Nephron progenitor cell (in vitro differentiated cells): Measurements from ENCODE around the gene PRKACG.

ENCODE experiments used
- DNase-seq: peaks from one replicate; pipeline ENCODE4 v3.0.0; 2021
- H3K27ac Mint-ChIP-seq: 2 replicates; pipeline ENCODE4 v1.8.0; 2021; ENCODE audit warnings: mild to moderate bottlenecking, moderate library complexity, mixed read lengths
- H3K27me3 Mint-ChIP-seq: 2 replicates; pipeline ENCODE4 v1.8.0; 2021; ENCODE audit warnings: mild to moderate bottlenecking, low read depth, mixed read lengths; ENCODE audit not compliant: poor library complexity
- H3K36me3 Mint-ChIP-seq: 2 replicates; pipeline ENCODE4 v1.8.0; 2021; ENCODE audit warnings: low read depth, mixed read lengths
- H3K4me1 Mint-ChIP-seq: 2 replicates; pipeline ENCODE4 v1.8.0; 2021; ENCODE audit warnings: mixed read lengths
- H3K4me3 Mint-ChIP-seq: 2 replicates; pipeline ENCODE4 v1.8.0; 2021; ENCODE audit warnings: mild to moderate bottlenecking, moderate library complexity, mixed read lengths
- H3K9me3 Mint-ChIP-seq: 2 replicates; pipeline ENCODE4 v1.8.0; 2021; ENCODE audit warnings: mild to moderate bottlenecking, moderate library complexity, mixed read lengths
- CTCF ChIP-seq: fragments of 200-600 bp; sonication (generic); IDR thresholded peaks from 2 replicates; pipeline ENCODE4 v1.5.0; 2021; ENCODE audit warnings: antibody characterized with exemption

The PRKACG gene

GRCh38 chr9:69029535-69029934 lies 15.6 kb upstream of the PRKACG start:
- Mint-ChIP-seq H3K4me3 (no peak overlapping the region), H3K9me3 (peaks cover 12% of the 10 kb centered on the region)
- DNase-seq = no peak

GRCh38 chr9:69028754-69029153 lies 14.8 kb upstream of the PRKACG start:
- H3K27ac Mint-ChIP-seq = no peak overlapping the region
- H3K36me3 Mint-ChIP-seq = no peaks in the 10 kb centered on the region
- H3K4me3 Mint-ChIP-seq = no peak overlapping the region
- H3K27me3 Mint-ChIP-seq = peaks cover 3% of the 10 kb centered on the region
- H3K4me1 Mint-ChIP-seq = peaks cover 11% of the 10 kb centered on the region
- no peak for TF ChIP-seq CTCF
- DNase-seq = no peak
- peaks cover 12% of the 10 kb centered on the region for H3K9me3 Mint-ChIP-seq

More at GRCh38 chr9:69029535-69029934, 15.6 kb upstream of the PRKACG start:
- no peak for TF ChIP-seq CTCF
- Mint-ChIP-seq H3K27me3 (peaks cover 3% of the 10 kb centered on the region), H3K27ac (no peak overlapping the region), H3K4me1 (peaks cover 7% of the 10 kb centered on the region), H3K36me3 (no peaks in the 10 kb centered on the region)

GRCh38 chr9:69027355-69028097 lies 13.6 kb upstream of the PRKACG start:
- no peak overlapping the region for H3K4me3 Mint-ChIP-seq
- H3K27me3 Mint-ChIP-seq = peaks cover 8% of the 10 kb centered on the region
- peaks cover 12% of the 10 kb centered on the region for H3K9me3 Mint-ChIP-seq
- peaks cover 19% of the 10 kb centered on the region for H3K4me1 Mint-ChIP-seq
- TF ChIP-seq CTCF = peak; percentile 73
- no peaks in the 10 kb centered on the region for H3K36me3 Mint-ChIP-seq
- peak; percentile 33 for DNase-seq
- H3K27ac Mint-ChIP-seq = no peak overlapping the region

- Mint-ChIP-seq H3K9me3 (no peaks in the 10 kb centered on the region), H3K27me3 (peaks cover 9% of the 10 kb centered on the region), H3K36me3 (no peaks in the 10 kb centered on the region), H3K27ac (no peak overlapping the region), H3K4me1 (peaks cover 12% of the 10 kb centered on the region), H3K4me3 (no peak overlapping the region)
- no peak for TF ChIP-seq CTCF
- no peak for DNase-seq
These were observed 9.7 kb upstream of the PRKACG start for GRCh38 chr9:69023650-69024049.

GRCh38 chr9:69020301-69021145 lies 6.6 kb upstream of the PRKACG start:
- TF ChIP-seq CTCF = no peak
- no peak for DNase-seq
- no peaks in the 10 kb centered on the region for H3K9me3 Mint-ChIP-seq
- H3K36me3 Mint-ChIP-seq = no peaks in the 10 kb centered on the region
- no peak overlapping the region for H3K4me3 Mint-ChIP-seq
- H3K4me1 Mint-ChIP-seq = peaks cover 12% of the 10 kb centered on the region
- H3K27me3 Mint-ChIP-seq = peaks cover 10% of the 10 kb centered on the region
- H3K27ac Mint-ChIP-seq = no peak overlapping the region
